ENCODE data around the gene KRT5. TPM values are rescaled to one million over a fixed set of nuclear protein-coding genes. Genes with fewer than 3 reads are reported as not detected.

The KRT5 gene
- total RNA-seq, 1 donor from 2014 or later = 1.1 TPM

- DNase-seq (no peak), ATAC-seq (no peak)
- intact Hi-C loops (cut with micrococcal nuclease) = no loop called here
Observed at GRCh38 chr12:52539821-52540173, 19.6 kb upstream of the KRT5 start.

- DNase-seq (no peak), ATAC-seq (no peak)
- intact Hi-C loops (cut with micrococcal nuclease) = no loop called here
Observed at GRCh38 chr12:52539083-52539820, 19.1 kb upstream of the KRT5 start.

- DNase-seq = no peak
- intact Hi-C loops (cut with micrococcal nuclease) = no loop called here
- ATAC-seq = peak; percentile 26
Observed at GRCh38 chr12:52537101-52537500, 16.9 kb upstream of the KRT5 start.

GRCh38 chr12:52535574-52535973 is 15.4 kb upstream of the KRT5 start:
- intact Hi-C loops (cut with micrococcal nuclease) = no loop called here
- ATAC-seq (no peak), DNase-seq (no peak)

GRCh38 chr12:52534482-52534881 is 14.3 kb upstream of the KRT5 start:
- intact Hi-C loops (cut with micrococcal nuclease) = no loop called here
- DNase-seq (no peak), ATAC-seq (no peak)

GRCh38 chr12:52533686-52534470 is 13.7 kb upstream of the KRT5 start:
- ATAC-seq (no peak), DNase-seq (no peak)
- intact Hi-C loops (cut with micrococcal nuclease) = no loop called here

- DNase-seq = no peak
- ATAC-seq = no peak
- intact Hi-C loops (cut with micrococcal nuclease) = no loop called here
Observed at GRCh38 chr12:52532636-52533035, 12.4 kb upstream of the KRT5 start.

- no peak for DNase-seq
- ATAC-seq = no peak
- intact Hi-C loops (cut with micrococcal nuclease) = no loop called here
Observed at GRCh38 chr12:52531566-52532300, 11.5 kb upstream of the KRT5 start.

- no peak for DNase-seq
- no peak for ATAC-seq
- intact Hi-C loops (cut with micrococcal nuclease) = no loop called here
Observed at GRCh38 chr12:52530905-52531304, 10.7 kb upstream of the KRT5 start.

GRCh38 chr12:52530366-52530765 is 10.2 kb upstream of the KRT5 start:
- ATAC-seq = no peak
- DNase-seq = no peak
- intact Hi-C loops (cut with micrococcal nuclease) = no loop called here

- no peak for ATAC-seq
- DNase-seq = no peak
- intact Hi-C loops (cut with micrococcal nuclease) = no loop called here
Observed at GRCh38 chr12:52529846-52530245, 9.7 kb upstream of the KRT5 start.

- no peak for DNase-seq
- ATAC-seq = no peak
- intact Hi-C loops (cut with micrococcal nuclease) = no loop called here
Observed at GRCh38 chr12:52529417-52529816, 9.2 kb upstream of the KRT5 start.

- intact Hi-C loops (cut with micrococcal nuclease) = no loop called here
- ATAC-seq (no peak), DNase-seq (no peak)
Observed at GRCh38 chr12:52528641-52529143, 8.5 kb upstream of the KRT5 start.

- ATAC-seq (no peak), DNase-seq (no peak)
- intact Hi-C loops (cut with micrococcal nuclease) = no loop called here
Observed at GRCh38 chr12:52527121-52527800, 7.1 kb upstream of the KRT5 start.

- ATAC-seq (no peak), DNase-seq (no peak)
- intact Hi-C loops (cut with micrococcal nuclease) = no loop called here
Observed at GRCh38 chr12:52526511-52526951, 6.3 kb upstream of the KRT5 start.

GRCh38 chr12:52525661-52526499 is 5.7 kb upstream of the KRT5 start:
- DNase-seq = no peak
- ATAC-seq = no peak
- intact Hi-C loops (cut with micrococcal nuclease) = no loop called here

- ATAC-seq = no peak
- no peak for DNase-seq
- intact Hi-C loops (cut with micrococcal nuclease) = no loop called here
Observed at GRCh38 chr12:52524898-52525591, 4.9 kb upstream of the KRT5 start.

All from left ventricle myocardium superior (tissue), 1 donor.